ENCODE measurements around the gene PNPT1. TPM values are rescaled to one million over a fixed set of nuclear protein-coding genes. Genes with fewer than 3 reads are reported as not detected.
"Not testable (repeated sequence)": the region's sequence is repeated elsewhere in the genome, so short reads cannot be mapped to it uniquely, and the experiment has no call there.

PNPT1 gene
- total RNA-seq, 2 donors from 2014 or later, result 11.5 to 34.0 TPM

DNA sequence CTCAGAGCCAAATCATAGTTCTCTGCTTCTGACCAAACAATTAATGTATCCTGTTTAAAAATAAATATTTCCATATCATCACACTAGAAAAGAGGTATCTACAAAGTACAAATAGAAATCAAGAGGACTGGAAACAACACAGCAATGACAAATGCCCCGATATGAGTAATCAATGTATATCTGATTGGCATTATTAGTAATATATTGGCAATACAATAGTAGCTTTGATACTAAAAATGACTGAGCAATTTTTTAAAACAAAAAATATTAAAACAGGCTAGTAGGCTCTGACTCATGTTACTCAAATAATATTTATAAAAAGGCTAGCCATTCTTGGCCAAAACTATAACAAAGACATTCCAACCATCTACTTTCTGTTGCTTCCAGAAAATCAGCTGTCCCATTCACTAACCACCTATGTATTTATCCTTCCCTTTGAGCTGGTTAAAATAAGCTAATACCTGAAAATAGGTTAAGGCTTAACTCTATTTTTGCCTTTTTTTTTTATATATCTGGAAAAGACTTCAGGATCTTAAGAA is 89.5 kb downstream of the PNPT1 start:
- H3K9me3 ChIP-seq, result no peaks in the 10 kb centered on the region
- H3K4me3 ChIP-seq, result no peak overlapping the region
- no peaks in the 10 kb centered on the region for H3K36me3 ChIP-seq
- intact Hi-C loops (cut with DNase I), result no loop called here
- no peaks in the 10 kb centered on the region for H3K4me1 ChIP-seq
- H3K27ac ChIP-seq, result no peak overlapping the region
- no peak for DNase-seq
- TF ChIP-seq, protein P1, sequence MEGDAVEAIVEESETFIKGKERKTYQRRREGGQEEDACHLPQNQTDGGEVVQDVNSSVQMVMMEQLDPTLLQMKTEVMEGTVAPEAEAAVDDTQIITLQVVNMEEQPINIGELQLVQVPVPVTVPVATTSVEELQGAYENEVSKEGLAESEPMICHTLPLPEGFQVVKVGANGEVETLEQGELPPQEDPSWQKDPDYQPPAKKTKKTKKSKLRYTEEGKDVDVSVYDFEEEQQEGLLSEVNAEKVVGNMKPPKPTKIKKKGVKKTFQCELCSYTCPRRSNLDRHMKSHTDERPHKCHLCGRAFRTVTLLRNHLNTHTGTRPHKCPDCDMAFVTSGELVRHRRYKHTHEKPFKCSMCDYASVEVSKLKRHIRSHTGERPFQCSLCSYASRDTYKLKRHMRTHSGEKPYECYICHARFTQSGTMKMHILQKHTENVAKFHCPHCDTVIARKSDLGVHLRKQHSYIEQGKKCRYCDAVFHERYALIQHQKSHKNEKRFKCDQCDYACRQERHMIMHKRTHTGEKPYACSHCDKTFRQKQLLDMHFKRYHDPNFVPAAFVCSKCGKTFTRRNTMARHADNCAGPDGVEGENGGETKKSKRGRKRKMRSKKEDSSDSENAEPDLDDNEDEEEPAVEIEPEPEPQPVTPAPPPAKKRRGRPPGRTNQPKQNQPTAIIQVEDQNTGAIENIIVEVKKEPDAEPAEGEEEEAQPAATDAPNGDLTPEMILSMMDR (IDR thresholded peaks at IDR 0.05), result no peak
- no peak overlapping the region for H3K9ac ChIP-seq (ENCODE audit: low read depth in 2 of 2, low read length in 2 of 2)
- H3K27me3 ChIP-seq, result no peaks in the 10 kb centered on the region

DNA sequence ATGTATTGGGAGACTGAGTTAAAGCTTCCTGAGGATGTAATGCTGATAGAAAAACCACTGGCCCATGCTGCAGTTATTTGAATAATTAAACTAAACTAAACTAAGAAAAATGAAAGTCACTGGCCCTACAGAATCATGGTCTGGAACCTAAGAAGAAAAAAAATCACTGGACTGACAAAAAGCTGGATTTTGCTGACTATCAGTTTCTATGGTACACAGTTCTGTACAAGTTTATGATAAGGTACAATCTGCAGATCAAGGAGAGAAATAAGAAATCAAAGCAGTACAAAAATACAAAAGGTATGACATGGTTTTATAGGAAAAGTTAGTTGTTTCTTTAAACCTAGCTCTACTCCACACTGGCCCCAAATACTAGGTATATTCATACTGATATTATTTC is 91.8 kb downstream of the PNPT1 start:
- Histone ChIP-seq H3K9me3 (no peaks in the 10 kb centered on the region), H3K27ac (no peak overlapping the region)

DNA sequence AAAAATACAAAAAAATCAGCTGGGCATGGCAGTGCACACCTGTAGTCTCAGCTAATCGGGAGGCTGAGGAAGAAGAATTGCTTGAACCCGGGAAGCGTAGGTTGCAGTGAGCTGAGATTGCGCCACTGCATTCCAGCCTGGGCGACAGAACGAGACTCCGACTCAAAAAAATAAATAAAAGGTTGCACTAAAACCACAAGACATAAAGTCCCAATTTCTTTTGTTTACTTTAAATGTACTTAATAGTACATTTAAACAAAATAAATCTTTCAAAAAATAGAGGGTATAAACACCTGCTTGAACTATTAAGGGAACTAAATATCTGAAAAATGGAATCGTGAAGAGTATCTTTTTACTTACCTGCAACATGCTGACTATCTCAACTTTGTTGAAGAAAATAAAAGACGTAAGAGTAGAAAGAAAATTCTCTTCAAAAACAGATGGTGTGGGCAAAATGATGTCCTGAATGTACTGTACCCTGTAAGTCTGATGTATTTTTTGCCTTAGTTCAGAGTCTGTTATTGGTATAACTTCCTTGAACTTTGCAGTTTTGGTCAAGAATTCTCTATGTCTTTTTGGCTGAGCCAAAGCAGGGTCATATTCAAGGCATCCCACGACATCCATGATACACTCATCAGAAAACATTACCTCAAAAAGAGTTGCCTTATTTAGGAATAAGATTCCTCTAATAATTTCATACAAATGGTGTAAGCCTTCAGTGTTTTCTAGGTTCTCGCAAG is 95.4 kb downstream of the PNPT1 start:
- no peak overlapping the region for H3K4me3 ChIP-seq
- no peaks in the 10 kb centered on the region for H3K9me3 ChIP-seq
- no peaks in the 10 kb centered on the region for H3K27me3 ChIP-seq
- no peak overlapping the region for H3K27ac ChIP-seq
- no peak overlapping the region for H3K9ac ChIP-seq (ENCODE audit: low read depth in 2 of 2, low read length in 2 of 2)
- H3K36me3 ChIP-seq, result no peaks in the 10 kb centered on the region
- H3K4me1 ChIP-seq, result no peaks in the 10 kb centered on the region
- no peak for DNase-seq
- intact Hi-C loops (cut with DNase I), result no loop called here
- TF ChIP-seq, protein P1 (IDR thresholded peaks at IDR 0.05), result no peak

More for the DNA sequence above, 91.8 kb downstream of the PNPT1 start:
- Histone ChIP-seq H3K27me3 (no peaks in the 10 kb centered on the region), H3K4me3 (no peak overlapping the region), H3K4me1 (no peaks in the 10 kb centered on the region), H3K36me3 (no peaks in the 10 kb centered on the region), H3K9ac (ENCODE audit: low read depth in 2 of 2, low read length in 2 of 2) (no peak overlapping the region)
- no peak for DNase-seq
- intact Hi-C loops (cut with DNase I), result no loop called here
- TF ChIP-seq, protein P1 (IDR thresholded peaks at IDR 0.05), result no peak

DNA sequence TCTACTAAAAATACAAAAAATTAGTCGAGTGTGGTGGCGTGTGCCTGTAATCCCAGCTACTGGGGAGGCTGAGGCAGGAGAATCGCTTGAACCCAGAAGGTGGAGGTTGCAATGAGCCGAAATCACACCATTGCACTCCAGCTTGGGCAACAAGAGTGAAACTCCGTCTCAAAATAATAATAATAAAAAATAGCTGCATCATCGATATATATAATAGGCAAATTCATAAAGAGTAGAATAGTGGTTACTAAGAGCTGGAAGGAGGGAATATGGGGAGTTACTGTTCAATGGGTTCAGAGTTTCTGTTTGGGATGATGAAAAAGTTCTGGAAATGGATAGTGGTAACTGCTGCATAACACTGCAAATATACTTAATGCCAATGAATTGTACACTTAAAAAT is 96.8 kb downstream of the PNPT1 start:
- H3K4me1 ChIP-seq; H3K36me3 ChIP-seq; DNase-seq; H3K27ac ChIP-seq; H3K27me3 ChIP-seq; intact Hi-C loops (cut with DNase I); H3K4me3 ChIP-seq; H3K9ac ChIP-seq (ENCODE audit: low read depth in 2 of 2, low read length in 2 of 2); H3K9me3 ChIP-seq: not testable (repeated sequence)

DNA sequence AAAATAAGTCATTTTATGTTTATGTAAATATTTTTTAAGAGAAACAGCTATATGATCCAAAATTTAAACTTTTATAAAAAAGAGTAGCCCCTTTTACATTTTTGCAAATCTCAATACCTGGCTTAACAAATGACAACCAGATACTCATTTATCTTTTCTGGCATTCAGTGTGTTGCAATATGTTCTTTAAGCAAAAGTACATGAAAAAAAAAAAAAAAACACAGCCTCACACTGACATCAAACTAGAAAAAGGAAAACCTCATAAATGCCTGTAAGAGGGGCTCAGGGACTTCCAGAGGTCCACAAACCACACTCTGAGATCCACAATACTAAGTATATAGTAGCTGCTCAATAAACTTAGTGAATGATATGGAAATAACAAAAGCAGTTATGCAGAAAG is 98.1 kb downstream of the PNPT1 start:
- Histone ChIP-seq H3K27me3 (no peaks in the 10 kb centered on the region), H3K4me1 (no peaks in the 10 kb centered on the region), H3K9me3 (no peaks in the 10 kb centered on the region), H3K9ac (ENCODE audit: low read depth in 2 of 2, low read length in 2 of 2) (no peak overlapping the region), H3K36me3 (no peaks in the 10 kb centered on the region), H3K27ac (no peak overlapping the region), H3K4me3 (no peak overlapping the region)
- no peak for DNase-seq
- intact Hi-C loops (cut with DNase I), result no loop called here
- TF ChIP-seq, protein P1 (IDR thresholded peaks at IDR 0.05), result no peak

DNA sequence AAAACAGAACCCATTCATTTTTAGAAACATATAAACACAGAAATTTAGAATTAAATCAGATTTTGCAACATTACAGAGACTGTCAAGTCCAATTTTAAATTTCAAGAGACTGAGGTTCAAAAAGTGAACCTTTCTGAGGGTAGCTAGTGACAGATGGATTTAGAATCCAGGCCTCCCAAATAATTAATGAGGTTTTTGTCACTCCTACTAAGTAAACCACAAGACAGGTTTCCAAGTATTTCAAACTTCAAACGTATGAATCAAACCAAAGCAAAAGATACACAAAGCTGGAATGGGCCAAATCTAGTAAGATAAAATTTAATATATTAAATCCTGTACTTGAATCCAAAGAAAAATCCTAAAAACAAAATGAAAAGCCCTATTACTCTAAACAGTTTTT is 101.5 kb downstream of the PNPT1 start:
- TF ChIP-seq, protein P1 (IDR thresholded peaks at IDR 0.05), result no peak
- Histone ChIP-seq H3K9ac (ENCODE audit: low read depth in 2 of 2, low read length in 2 of 2) (no peak overlapping the region), H3K27me3 (no peaks in the 10 kb centered on the region), H3K4me1 (no peaks in the 10 kb centered on the region), H3K27ac (no peak overlapping the region), H3K9me3 (no peaks in the 10 kb centered on the region), H3K36me3 (no peaks in the 10 kb centered on the region), H3K4me3 (no peak overlapping the region)
- no peak for DNase-seq
- intact Hi-C loops (cut with DNase I), result no loop called here

Measured in colonic mucosa (tissue), 4 donors.